Fibroblast of villous mesenchyme (primary cell): Measurements from ENCODE around the gene SOX10. TPM values are rescaled to one million over a fixed set of nuclear protein-coding genes. Genes with fewer than 3 reads are reported as not detected.

Experiments
- DNase-seq: peaks from one replicate; pipeline ENCODE4 v3.0.0-alpha.2; 2010; ENCODE audit warnings: low read depth
- H3K4me3 ChIP-seq: 2 replicates; pipeline ENCODE4 v1.5.1; 2011; ENCODE audit warnings: low read depth, mild to moderate bottlenecking, low read length
- CTCF ChIP-seq: IDR thresholded peaks from 2 replicates; pipeline ENCODE4 v1.5.1; 2012; ENCODE audit warnings: low read depth, mild to moderate bottlenecking, low read length; ENCODE audit not compliant: insufficient read depth
- total RNA-seq: library from RNA; depleted of rRNA; stranded (reverse); fragments of >200 nt; gene quantifications from 2 replicates; pipeline ENCODE4 v1.2.3, GENCODE V29; 2012

The SOX10 gene
- not detected in 2 replicates for total RNA-seq

DNA sequence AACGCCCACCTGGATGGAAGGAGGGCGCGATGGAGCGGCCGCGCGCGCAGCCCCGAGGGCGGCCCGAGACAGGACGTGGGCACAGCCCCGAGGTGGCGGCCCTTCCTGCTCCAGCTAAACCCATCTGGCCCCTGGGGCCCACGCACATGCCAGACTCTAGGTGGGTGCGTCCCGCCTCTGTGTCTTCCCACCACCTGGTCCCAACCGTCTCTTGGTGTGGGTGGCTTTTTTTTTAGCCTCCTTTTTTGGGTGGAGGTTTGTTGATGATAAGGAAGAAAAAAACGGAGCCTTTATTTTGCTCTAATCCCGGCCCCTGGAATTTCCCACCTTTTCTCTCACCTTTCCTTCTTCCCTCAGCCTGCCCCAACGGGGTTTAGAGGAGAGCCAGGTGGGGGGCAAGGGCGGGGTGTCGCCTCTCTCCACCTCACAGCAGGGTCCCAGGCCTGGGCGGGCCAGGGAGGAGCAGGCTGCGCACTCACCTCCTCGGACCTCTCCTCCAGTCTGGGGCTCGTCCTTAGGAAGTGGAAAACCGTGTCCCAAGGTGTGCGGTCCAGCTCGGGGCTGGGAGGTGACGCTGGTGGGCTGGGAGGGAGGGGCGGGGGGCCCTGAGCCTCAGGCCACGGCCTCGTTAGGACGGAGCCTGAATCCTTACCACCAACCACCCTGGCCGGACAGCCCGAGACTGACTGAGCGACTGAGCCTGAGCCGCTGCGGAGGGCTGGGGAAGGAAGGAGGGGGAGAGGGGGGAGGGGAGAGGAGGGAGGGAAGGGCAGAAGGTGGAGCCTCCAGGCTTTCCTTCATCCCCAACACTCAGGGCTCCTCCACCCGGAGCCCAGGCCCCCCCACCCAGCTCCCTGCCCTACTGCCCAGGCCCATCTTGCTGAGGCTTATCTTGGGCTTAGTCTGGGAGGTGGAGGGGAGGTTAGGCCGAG, at the start of gene SOX10:
SOX10 (minus strand) TSS at position 696 of the 932 bp plus-strand sequence. CDS start 771 bp downstream, outside the sequence.
- no peak for TF ChIP-seq CTCF
- no peak for DNase-seq
- no peak within 1 kb of the TSS for H3K4me3 ChIP-seq

DNA sequence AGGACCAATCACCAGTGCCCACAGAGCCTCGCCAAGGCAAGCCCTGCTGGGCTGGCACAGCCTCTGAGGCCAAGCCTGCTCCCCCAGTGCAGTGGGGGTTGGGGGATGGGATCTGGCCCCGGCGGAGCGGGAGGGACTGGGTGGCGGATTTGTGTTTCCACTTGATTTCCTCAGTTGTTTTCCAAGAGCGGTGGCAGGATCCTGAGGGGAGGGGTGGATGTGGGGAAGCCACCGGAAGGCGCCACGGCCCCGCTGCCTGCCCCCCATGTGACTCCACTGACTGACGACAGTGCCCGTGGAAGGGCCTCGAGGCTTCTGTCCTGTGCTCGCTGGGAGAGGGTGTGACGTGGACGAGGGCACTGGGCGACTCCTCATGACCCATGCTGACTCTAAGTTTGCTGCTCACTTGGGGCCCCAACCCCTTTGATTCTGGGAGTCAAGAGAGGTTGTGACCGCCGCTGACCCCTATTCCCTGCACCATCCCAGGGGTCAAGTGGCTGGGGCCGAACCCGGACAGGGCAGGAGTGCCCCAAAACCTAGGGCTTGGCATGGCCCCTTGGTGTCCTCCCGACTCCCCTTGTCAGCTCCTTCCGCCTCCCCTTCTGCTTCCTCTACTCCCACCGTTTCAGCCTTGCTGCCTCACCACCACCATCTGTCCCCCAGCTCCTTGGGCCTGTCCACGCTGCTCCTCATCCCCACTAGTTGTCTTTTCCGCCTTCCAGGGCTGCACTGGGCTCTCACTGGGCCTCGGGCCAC, 49.3 kb upstream of the SOX10 start:
- DNase-seq, result no peak
- H3K4me3 ChIP-seq, result no peak overlapping the region
- TF ChIP-seq CTCF, result no peak

GRCh38 chr22:38032681-38033521, 48.5 kb upstream of the SOX10 start:
- DNase-seq, result peak; percentile 94
- no peak overlapping the region for H3K4me3 ChIP-seq
- TF ChIP-seq CTCF, result no peak

GRCh38 chr22:38031491-38031890, 47.1 kb upstream of the SOX10 start:
- no peak for TF ChIP-seq CTCF
- no peak for DNase-seq
- no peak overlapping the region for H3K4me3 ChIP-seq

DNA sequence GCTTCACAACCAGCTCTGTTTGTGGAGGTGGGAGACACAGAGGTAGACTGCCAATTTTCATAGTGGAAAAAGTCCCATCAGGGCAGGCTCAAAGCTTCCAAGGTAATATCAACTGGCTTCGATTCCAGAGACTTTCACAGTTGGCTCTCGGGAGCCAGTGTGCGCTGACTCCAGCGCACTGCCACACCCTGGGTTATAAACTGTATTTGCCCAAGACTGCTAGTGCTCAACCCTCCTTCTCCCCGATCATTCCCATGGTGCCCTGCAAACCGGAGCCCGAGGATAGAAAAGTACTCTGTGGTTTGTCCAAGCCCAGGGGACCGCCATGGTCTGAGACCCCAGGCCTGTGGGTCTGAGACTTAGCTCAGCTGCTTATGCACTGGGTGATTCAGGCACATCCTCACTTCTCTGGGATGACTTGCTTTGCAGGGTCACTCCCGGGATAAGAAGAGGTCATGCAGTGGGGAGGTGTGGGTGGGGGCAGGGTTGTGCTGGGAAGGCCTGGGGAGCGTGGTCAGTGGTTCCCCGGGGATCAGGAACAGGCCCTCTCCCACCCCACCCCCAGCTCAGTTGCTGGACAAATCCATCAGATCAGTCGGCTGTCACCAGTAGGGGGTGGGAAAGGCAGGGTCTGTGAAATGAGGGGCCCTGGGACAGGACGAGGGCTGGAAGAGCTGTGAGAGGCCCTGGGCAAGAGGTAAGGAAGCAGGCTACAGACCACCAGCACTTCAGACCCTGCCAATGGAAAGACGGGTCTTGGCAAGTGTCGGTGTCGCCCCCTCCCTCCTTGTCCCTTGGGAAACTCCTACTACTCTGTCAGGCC, 46.2 kb upstream of the SOX10 start:
- no peak for TF ChIP-seq CTCF
- no peak overlapping the region for H3K4me3 ChIP-seq
- DNase-seq, result no peak
